Keratinocyte (primary cell): ENCODE results near the gene SLC37A1. TPM values are rescaled to one million over a fixed set of nuclear protein-coding genes. Genes with fewer than 3 reads are reported as not detected.
A peak's percentile ranks its signal among the peaks of the same experiment; 100 is the strongest.

Experiments used
- DNase-seq: peaks from one replicate; pipeline ENCODE4 v3.0.0-alpha.2; 2011; ENCODE audit warnings: low read depth, missing footprints, low spot score
- FAIRE-seq: peaks from 2 replicates; lab custom pipeline; 2011; peaks lifted over from hg19 to GRCh38; lab: Jason Lieb, UNC
- H2AFZ ChIP-seq: 2 replicates; pipeline ENCODE4 v1.6.0; 2012; ENCODE audit warnings: low read length, control low read depth, inconsistent platforms; ENCODE audit not compliant: control insufficient read depth
- H3K27ac ChIP-seq: 2 replicates; pipeline ENCODE4 v1.5.1; 2011; ENCODE audit warnings: low read length; ENCODE audit not compliant: control insufficient read depth, insufficient read depth
- H3K27me3 ChIP-seq: 3 replicates; pipeline ENCODE4 v1.6.0; 2011; ENCODE audit warnings: low read length; ENCODE audit not compliant: control insufficient read depth, insufficient read depth; ENCODE audit errors: extremely low read depth
- H3K36me3 ChIP-seq, 2 experiments: 2 replicates in 1 of 2; 3 replicates in 1 of 2; pipeline ENCODE4 v1.5.1; 2011; ENCODE audit warnings: low read length in 2 of 2, mild to moderate bottlenecking in 1 of 2; ENCODE audit not compliant: control insufficient read depth in 2 of 2, insufficient read depth in 2 of 2; ENCODE audit errors: extremely low read depth in 1 of 2
- H3K4me1 ChIP-seq: 3 replicates; pipeline ENCODE4 v1.5.1; 2011; ENCODE audit warnings: low read length; ENCODE audit not compliant: control insufficient read depth, insufficient read depth; ENCODE audit errors: extremely low read depth
- H3K4me2 ChIP-seq: 3 replicates; pipeline ENCODE4 v1.6.0; 2011; ENCODE audit warnings: low read depth, low read length; ENCODE audit not compliant: control insufficient read depth, insufficient read depth; ENCODE audit errors: extremely low read depth
- H3K4me3 ChIP-seq, 3 experiments: fragments of 200-600 bp in 1 of 3; sonication (generic) in 1 of 3; 2 replicates in 2 of 3; 3 replicates in 1 of 3; pipeline ENCODE4 v1.5.1; 2011 to 2016; ENCODE audit warnings: low read length in 3 of 3, mild to moderate bottlenecking in 3 of 3, control low read depth in 2 of 3, inconsistent platforms in 1 of 3, low read depth in 1 of 3, mixed read lengths in 1 of 3, mixed run types in 1 of 3, moderate library complexity in 1 of 3; ENCODE audit not compliant: control insufficient read depth in 2 of 3, insufficient read depth in 2 of 3; ENCODE audit errors: extremely low read depth in 1 of 3
- H3K79me2 ChIP-seq: 2 replicates; pipeline ENCODE4 v1.6.0; 2012; ENCODE audit warnings: low read length; ENCODE audit not compliant: control insufficient read depth, insufficient read depth
- H3K9ac ChIP-seq: 3 replicates; pipeline ENCODE4 v1.6.0; 2011; ENCODE audit warnings: low read length; ENCODE audit not compliant: control insufficient read depth, insufficient read depth; ENCODE audit errors: extremely low read depth
- H3K9me1 ChIP-seq: 3 replicates; pipeline ENCODE4 v1.6.0; 2011; ENCODE audit warnings: low read length; ENCODE audit not compliant: control insufficient read depth, insufficient read depth; ENCODE audit errors: extremely low read depth
- H3K9me3 ChIP-seq: 2 replicates; pipeline ENCODE4 v1.5.1; 2012; ENCODE audit warnings: low read depth, low read length; ENCODE audit not compliant: control insufficient read depth
- H4K20me1 ChIP-seq: 3 replicates; pipeline ENCODE4 v1.6.0; 2011; ENCODE audit warnings: low read length; ENCODE audit not compliant: control insufficient read depth, insufficient read depth; ENCODE audit errors: extremely low read depth
- CTCF ChIP-seq, 3 experiments: IDR thresholded peaks in 1 of 3; conservative IDR thresholded peaks in 1 of 3; optimal IDR thresholded peaks in 1 of 3; 2 replicates in 2 of 3; 3 replicates in 1 of 3; pipeline versions ENCODE3 to v1.5.1; 2011; ENCODE audit warnings: low read length in 3 of 3, mild to moderate bottlenecking in 3 of 3, moderate library complexity in 2 of 3, control low read depth in 1 of 3, inconsistent platforms in 1 of 3; ENCODE audit not compliant: insufficient read depth in 2 of 3; ENCODE audit errors: extremely low read depth in 1 of 3
- EZH2 ChIP-seq: IDR thresholded peaks from one replicate; pipeline ENCODE4 v1.6.1; 2012; ENCODE audit warnings: inconsistent platforms, mild to moderate bottlenecking, low read length, moderate library complexity
- dilution Hi-C: fragments of 300-500 bp; cut with MboI; formaldehyde crosslinking; loops from one replicate; pipeline ENCODE4 v1.7.0; 2020; ENCODE audit warnings: low sequenced_read_pairs; ENCODE audit not compliant: extremely low pct_ligation_motif_present
- polyA plus RNA-seq, 5 experiments: library from polyadenylated mRNA; depleted of rRNA in 3 of 5; stranded (reverse) in 3 of 5; stranded (forward) in 1 of 5; unstranded in 1 of 5; fragments of >200 nt; gene quantifications; 1 replicate in 1 of 5; 2 replicates in 3 of 5; 3 replicates in 1 of 5; pipeline versions ENCODE4 v1.2.1 to v1.2.3, GENCODE V29; 2011 to 2012; ENCODE audit warnings: missing spikeins in 2 of 5, low read depth in 1 of 5, low replicate concordance in 1 of 5

The SLC37A1 gene
- polyA plus RNA-seq, 1 donor (not counting 4 experiments of a cell fraction or from before 2014, with no cell fraction given), result 4.1 TPM

- Histone ChIP-seq H3K27me3 (no peaks in the 10 kb centered on the region), H3K4me1 (peaks cover 15% of the 10 kb centered on the region), H3K79me2 (no peaks in the 10 kb centered on the region), H3K36me3 (no peaks in the 10 kb centered on the region), H2AFZ (peak overlapping the region; percentile 93), H3K9me3 (no peaks in the 10 kb centered on the region), H3K4me3 (peak overlapping the region; percentile 49 to 79 (median 76)), H3K4me2 (peak overlapping the region; percentile 95), H3K9ac (peak overlapping the region; percentile 88), H4K20me1 (no peaks in the 10 kb centered on the region), H3K27ac (peak overlapping the region; percentile 84), H3K9me1 (no peaks in the 10 kb centered on the region)
- TF ChIP-seq CTCF (optimal IDR thresholded peaks at IDR 0.05 in 1 of 3, IDR thresholded peaks at IDR 0.05 in 1 of 3, conservative IDR thresholded peaks at IDR 0.05 in 1 of 3; ENCODE audit: extremely low read depth in 1 of 3, insufficient read depth in 2 of 3, low read length in 3 of 3), result no peak
- no peak for TF ChIP-seq EZH2
- FAIRE-seq (no peak), DNase-seq (no peak)
- dilution Hi-C loops, result no loop called here
Observed at GRCh38 chr21:42496839-42497202, 16.8 kb upstream of the SLC37A1 start.

GRCh38 chr21:42498012-42498411 is 15.6 kb upstream of the SLC37A1 start:
- no peak for DNase-seq
- Histone ChIP-seq H2AFZ (no peak overlapping the region), H3K4me2 (no peak overlapping the region), H3K79me2 (no peaks in the 10 kb centered on the region), H4K20me1 (no peaks in the 10 kb centered on the region), H3K36me3 (no peaks in the 10 kb centered on the region), H3K9me1 (no peaks in the 10 kb centered on the region), H3K27me3 (no peaks in the 10 kb centered on the region), H3K27ac (no peak overlapping the region), H3K9ac (no peak overlapping the region), H3K4me3 (no peak overlapping the region), H3K4me1 (peaks cover 15% of the 10 kb centered on the region), H3K9me3 (no peaks in the 10 kb centered on the region)
- TF ChIP-seq EZH2 (no peak), CTCF (optimal IDR thresholded peaks at IDR 0.05 in 1 of 3, IDR thresholded peaks at IDR 0.05 in 1 of 3, conservative IDR thresholded peaks at IDR 0.05 in 1 of 3; ENCODE audit: extremely low read depth in 1 of 3, insufficient read depth in 2 of 3, low read length in 3 of 3) (no peak)
- FAIRE-seq, result no peak
- dilution Hi-C loops, result no loop called here
